GM18499 (cell line): ENCODE data around the gene SEMA4B.
A peak's percentile ranks its signal among the peaks of the same experiment; 100 is the strongest.
"Not testable (repeated sequence)": the region's sequence is repeated elsewhere in the genome, so short reads cannot be mapped to it uniquely, and the experiment has no call there.

ENCODE experiments used
- ATAC-seq: cut with Tn5 transposase; IDR thresholded peaks from one replicate; pipeline ENCODE4 v1.9.1; 2021; ENCODE audit warnings: moderate number of reproducible peaks; ENCODE audit not compliant: insufficient read depth, unreplicated experiment

Gene SEMA4B

GRCh38 chr15:90201130-90201943 lies at the start of gene SEMA4B:
SEMA4B (plus strand) TSS chr15:90201330; CDS start chr15:90201579, 249 bp downstream.
- ATAC-seq, result peak; percentile 43

GRCh38 chr15:90151989-90152645 lies 49.0 kb upstream of the SEMA4B start:
- ATAC-seq, result no peak

GRCh38 chr15:90153658-90154057 lies 47.5 kb upstream of the SEMA4B start:
- ATAC-seq, result no peak

GRCh38 chr15:90154246-90154645 lies 46.9 kb upstream of the SEMA4B start:
- ATAC-seq, result no peak

GRCh38 chr15:90154861-90155626 lies 46.1 kb upstream of the SEMA4B start:
- ATAC-seq, result no peak

GRCh38 chr15:90159213-90159612 lies 41.9 kb upstream of the SEMA4B start:
- no peak for ATAC-seq

- no peak for ATAC-seq
Observed at GRCh38 chr15:90160781-90161727, 40.1 kb upstream of the SEMA4B start.

- ATAC-seq, result no peak
Observed at GRCh38 chr15:90161950-90162361, 39.2 kb upstream of the SEMA4B start.

- ATAC-seq, result no peak
Observed at GRCh38 chr15:90162956-90163355, 38.2 kb upstream of the SEMA4B start.

- not testable (repeated sequence) for ATAC-seq
Observed at GRCh38 chr15:90164239-90164638, 36.9 kb upstream of the SEMA4B start.

GRCh38 chr15:90165157-90165556 lies 36.0 kb upstream of the SEMA4B start:
- no peak for ATAC-seq

GRCh38 chr15:90165659-90166489 lies 35.3 kb upstream of the SEMA4B start:
- no peak for ATAC-seq

GRCh38 chr15:90167121-90167520 lies 34.0 kb upstream of the SEMA4B start:
- no peak for ATAC-seq

GRCh38 chr15:90171623-90172022 lies 29.5 kb upstream of the SEMA4B start:
- no peak for ATAC-seq

- ATAC-seq, result no peak
Observed at GRCh38 chr15:90173372-90173771, 27.8 kb upstream of the SEMA4B start.

GRCh38 chr15:90174140-90174875 lies 26.8 kb upstream of the SEMA4B start:
- no peak for ATAC-seq

GRCh38 chr15:90177012-90177411 lies 24.1 kb upstream of the SEMA4B start:
- ATAC-seq, result no peak
